Lung (tissue), 12 donors: ENCODE data around the gene VPS4B. TPM values are rescaled to one million over a fixed set of nuclear protein-coding genes. Genes with fewer than 3 reads are reported as not detected.

Experiments used
- ATAC-seq: fragments of 200-7000 bp; cut with Tn5 transposase; one replicate; pipeline ENCODE4 v1.9.1; 2020; ENCODE audit warnings: moderate number of reproducible peaks; ENCODE audit not compliant: insufficient read depth, low FRiP score
- DNase-seq, 3 donors: peaks; one replicate each; pipeline ENCODE4 v3.0.0-alpha.2; 2013 to 2017
- H3K27ac ChIP-seq, 2 donors: one replicate each; pipeline ENCODE4 v1.5.1; 2013; ENCODE audit warnings: mild to moderate bottlenecking in 2 of 2, moderate library complexity in 2 of 2, control low read depth in 1 of 2, inconsistent platforms in 1 of 2, low read depth in 1 of 2, low read length in 1 of 2
- H3K27me3 ChIP-seq, 3 donors: one replicate each; pipeline ENCODE4 v1.5.1; 2013; ENCODE audit warnings: low read length in 2 of 3; ENCODE audit not compliant: control insufficient read depth in 3 of 3, insufficient read depth in 3 of 3
- H3K36me3 ChIP-seq, 4 donors: one replicate each; pipeline ENCODE4 v1.5.1; 2013; ENCODE audit warnings: low read length in 4 of 4, mild to moderate bottlenecking in 1 of 4, moderate library complexity in 1 of 4; ENCODE audit not compliant: control insufficient read depth in 4 of 4, insufficient read depth in 4 of 4
- H3K4me1 ChIP-seq, 5 donors: one replicate each; pipeline ENCODE4 v1.5.1; 2013; ENCODE audit warnings: low read length in 5 of 5, mild to moderate bottlenecking in 2 of 5, moderate library complexity in 1 of 5; ENCODE audit not compliant: control insufficient read depth in 5 of 5, insufficient read depth in 5 of 5
- H3K4me3 ChIP-seq: one replicate; pipeline ENCODE4 v1.5.1; 2013; ENCODE audit warnings: mild to moderate bottlenecking, control low read depth, moderate library complexity
- H3K9ac ChIP-seq, 2 donors: one replicate each; pipeline ENCODE4 v1.5.1; 2013; ENCODE audit warnings: low read length in 2 of 2, control low read depth in 1 of 2; ENCODE audit not compliant: insufficient read depth in 1 of 2
- H3K9me3 ChIP-seq, 4 donors: one replicate each; pipeline ENCODE4 v1.5.1; 2013; ENCODE audit warnings: low read length in 3 of 4, mild to moderate bottlenecking in 1 of 4, moderate library complexity in 1 of 4; ENCODE audit not compliant: control insufficient read depth in 4 of 4, insufficient read depth in 3 of 4
- WGBS, 2 donors: extraction: QIAGEN DNeasy Blood & Tissue Kit; methylation state at CpG; one replicate each; pipeline ENCODE4 v1.1.7; 2013; 5-methylcytosine and 5-hydroxymethylcytosine counted together
- polyA plus RNA-seq, 2 donors: library from polyadenylated mRNA; stranded (reverse); fragments of 200-250 nt; gene quantifications; one replicate each; pipeline ENCODE4 v1.2.1, GENCODE V29; 2013
- total RNA-seq, 2 donors: library from RNA; depleted of rRNA in 1 of 2; stranded (reverse); fragments of >200 nt in 1 of 2; gene quantifications; one replicate each; pipeline ENCODE4 v1.2.1, GENCODE V29; 2014 to 2021
- TF ChIP-seq, protein P1 (sequence below): IDR thresholded peaks from 2 replicates; pipeline ENCODE4 v1.5.1; 2012; ENCODE audit warnings: mild to moderate bottlenecking; ENCODE audit errors: control extremely low read depth, extremely low read depth
- donor health status: control.
- donor health status: control.
- donor health status: Bipolar disorder and iron deficiency.
- donor health status: healthy.
- donor health status: DM: yes; HTN: yes; CAD: no.

The VPS4B gene
- total and polyA plus RNA-seq, 4 donors, result 11.7 to 56.1 (median 40.8) TPM

GRCh38 chr18:63377275-63377980 lies 44.8 kb downstream of the VPS4B start:
- WGBS, 2 donors, result 76 to 79% methylated on average over 2 of the region's 2 CpGs
- no peak overlapping the region for H3K9ac ChIP-seq
- H3K27ac ChIP-seq, result no peak overlapping the region
- H3K9me3 ChIP-seq, result peaks cover 0 to 9% (median 2%) of the 10 kb centered on the region in 4 donors
- TF ChIP-seq, protein P1, sequence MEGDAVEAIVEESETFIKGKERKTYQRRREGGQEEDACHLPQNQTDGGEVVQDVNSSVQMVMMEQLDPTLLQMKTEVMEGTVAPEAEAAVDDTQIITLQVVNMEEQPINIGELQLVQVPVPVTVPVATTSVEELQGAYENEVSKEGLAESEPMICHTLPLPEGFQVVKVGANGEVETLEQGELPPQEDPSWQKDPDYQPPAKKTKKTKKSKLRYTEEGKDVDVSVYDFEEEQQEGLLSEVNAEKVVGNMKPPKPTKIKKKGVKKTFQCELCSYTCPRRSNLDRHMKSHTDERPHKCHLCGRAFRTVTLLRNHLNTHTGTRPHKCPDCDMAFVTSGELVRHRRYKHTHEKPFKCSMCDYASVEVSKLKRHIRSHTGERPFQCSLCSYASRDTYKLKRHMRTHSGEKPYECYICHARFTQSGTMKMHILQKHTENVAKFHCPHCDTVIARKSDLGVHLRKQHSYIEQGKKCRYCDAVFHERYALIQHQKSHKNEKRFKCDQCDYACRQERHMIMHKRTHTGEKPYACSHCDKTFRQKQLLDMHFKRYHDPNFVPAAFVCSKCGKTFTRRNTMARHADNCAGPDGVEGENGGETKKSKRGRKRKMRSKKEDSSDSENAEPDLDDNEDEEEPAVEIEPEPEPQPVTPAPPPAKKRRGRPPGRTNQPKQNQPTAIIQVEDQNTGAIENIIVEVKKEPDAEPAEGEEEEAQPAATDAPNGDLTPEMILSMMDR, result no peak
- no peaks in the 10 kb centered on the region for H3K4me1 ChIP-seq
- ATAC-seq (no peak), DNase-seq (no peak)
- no peaks in the 10 kb centered on the region for H3K36me3 ChIP-seq
- H3K4me3 ChIP-seq, result no peak overlapping the region
- no peaks in the 10 kb centered on the region for H3K27me3 ChIP-seq

DNA sequence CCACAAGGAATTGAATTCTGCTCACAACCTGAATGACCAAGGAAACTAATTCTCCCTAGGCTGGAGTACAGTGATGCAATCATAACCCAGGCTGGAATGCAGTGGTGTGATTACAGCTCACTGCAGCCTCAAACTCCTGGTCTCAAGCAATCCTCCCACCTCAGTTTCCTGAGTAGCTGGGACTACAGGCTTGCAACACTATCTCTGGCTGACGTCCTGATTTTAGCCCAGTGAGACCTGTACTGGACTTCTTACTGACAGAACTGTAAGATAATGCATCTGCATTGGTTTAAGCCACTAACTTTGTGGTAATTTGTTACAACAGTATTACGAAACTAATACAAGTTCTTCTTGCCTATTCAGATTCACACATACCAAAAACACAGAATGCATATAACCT lies 45.7 kb downstream of the VPS4B start:
- no peak overlapping the region for H3K4me3 ChIP-seq
- TF ChIP-seq, protein P1, result no peak
- H3K36me3 ChIP-seq, result no peaks in the 10 kb centered on the region
- no peaks in the 10 kb centered on the region for H3K4me1 ChIP-seq
- no peak overlapping the region for H3K27ac ChIP-seq
- DNase-seq, result no peak
- no peak overlapping the region for H3K9ac ChIP-seq
- H3K27me3 ChIP-seq, result no peaks in the 10 kb centered on the region
- WGBS, 2 donors, result 40 to 78% methylated on average over 2 of the region's 2 CpGs
- H3K9me3 ChIP-seq, result peaks cover 0 to 9% (median 2%) of the 10 kb centered on the region in 4 donors
- ATAC-seq, result no peak

DNA sequence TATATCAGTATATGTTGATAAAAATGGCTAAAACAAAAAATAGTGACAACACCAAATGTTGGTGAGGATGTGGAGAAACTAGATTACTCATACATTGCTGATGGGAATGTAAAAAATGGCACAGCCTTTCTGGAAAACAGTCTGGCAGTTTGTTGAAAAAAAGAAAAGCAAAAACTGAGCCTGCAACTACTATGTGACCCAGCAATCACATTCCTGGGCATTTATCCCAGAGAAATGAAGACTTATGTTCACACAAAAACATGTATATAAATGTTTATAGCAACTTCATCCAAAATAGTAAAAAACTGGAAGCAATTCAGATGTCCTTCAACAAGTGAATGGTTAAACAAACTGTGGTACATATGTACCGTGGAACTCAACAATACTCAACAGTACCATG lies 47.7 kb downstream of the VPS4B start:
- Histone ChIP-seq H3K27me3 (no peaks in the 10 kb centered on the region), H3K9ac (no peak overlapping the region), H3K27ac (no peak overlapping the region), H3K9me3 (peaks cover 0 to 9% (median 1%) of the 10 kb centered on the region in 4 donors), H3K4me3 (no peak overlapping the region), H3K36me3 (no peaks in the 10 kb centered on the region), H3K4me1 (no peaks in the 10 kb centered on the region)
- DNase-seq (peak in 2 of 3 donors; percentile 62 to 72), ATAC-seq (no peak)
- 65 to 74% methylated on average over 1 of the region's 1 CpG for WGBS, 2 donors
- TF ChIP-seq, protein P1, result no peak
